GM19395 (cell line): Measurements from ENCODE around the gene ELAVL1.

Experiments used
- ATAC-seq: cut with Tn5 transposase; IDR thresholded peaks from one replicate; pipeline ENCODE4 v1.9.1; 2021; ENCODE audit warnings: mild to moderate bottlenecking, moderate library complexity; ENCODE audit not compliant: unreplicated experiment

The ELAVL1 gene

GRCh38 chr19:7987114-7987768, 18.2 kb downstream of the ELAVL1 start:
- no peak for ATAC-seq

GRCh38 chr19:7986321-7987113, 18.9 kb downstream of the ELAVL1 start:
- ATAC-seq = no peak

DNA sequence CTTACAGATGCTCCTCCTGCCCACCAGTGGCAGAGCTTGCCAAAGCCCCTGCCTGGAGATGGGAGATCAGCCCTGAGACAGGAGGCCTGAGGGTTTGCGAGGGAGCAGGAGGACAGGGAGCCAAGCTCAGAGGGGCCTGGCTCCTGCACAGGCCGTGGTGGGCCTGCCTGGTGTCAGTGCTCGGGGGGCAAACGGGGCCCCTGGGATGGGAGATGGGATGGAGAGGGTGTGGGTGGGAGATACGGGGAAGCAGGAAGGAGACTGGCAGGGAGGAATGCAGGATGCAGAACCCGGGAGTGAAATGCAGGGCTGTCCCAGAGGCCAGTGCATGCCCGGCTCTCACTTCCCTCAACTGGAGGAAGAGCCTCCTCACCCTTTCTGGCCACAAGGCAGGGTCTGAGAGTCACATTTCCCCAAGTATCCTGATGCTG, 19.9 kb downstream of the ELAVL1 start:
- ATAC-seq = no peak

DNA sequence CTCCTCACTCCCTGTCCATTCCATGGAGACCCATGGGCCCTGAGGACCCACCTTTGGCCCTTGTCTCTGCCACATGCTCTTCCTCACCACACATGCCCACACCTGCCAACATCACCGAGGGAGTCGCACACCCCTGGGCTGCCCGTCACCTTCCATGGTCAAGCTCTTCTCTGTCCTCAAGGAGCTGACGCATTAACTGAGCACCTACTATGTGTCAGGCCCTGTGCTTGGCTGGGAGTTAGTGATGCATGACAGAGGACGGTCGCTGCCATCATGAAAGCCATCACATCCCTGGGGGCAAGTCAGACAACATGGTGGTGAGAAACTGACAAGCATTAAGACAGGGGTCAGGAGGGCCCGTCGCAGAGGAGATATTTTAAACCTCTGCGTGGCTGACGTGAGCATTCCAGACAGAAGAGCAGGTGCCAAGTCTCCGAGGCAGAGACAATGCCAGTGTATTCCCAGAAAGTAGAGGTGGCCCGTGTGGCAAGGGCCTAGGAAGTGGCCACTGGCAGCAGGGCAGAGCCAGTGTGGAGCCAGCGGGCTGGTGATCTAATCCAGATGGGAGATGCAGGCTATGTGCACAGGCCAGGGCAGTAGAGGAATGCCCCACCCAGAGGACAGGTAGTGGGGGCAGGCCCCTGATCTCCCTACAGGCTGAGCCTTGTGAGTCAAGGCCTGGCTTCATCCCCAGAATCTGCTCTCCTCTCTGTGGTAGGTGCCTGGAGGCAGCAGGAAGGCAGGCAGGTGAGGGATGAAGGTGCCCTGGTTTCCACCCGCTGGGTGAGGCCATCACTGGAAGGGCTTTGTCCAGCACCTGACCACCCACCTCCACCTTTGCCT, 21.2 kb downstream of the ELAVL1 start:
- ATAC-seq = no peak

GRCh38 chr19:7983286-7983950, 22.0 kb downstream of the ELAVL1 start:
- ATAC-seq = no peak

DNA sequence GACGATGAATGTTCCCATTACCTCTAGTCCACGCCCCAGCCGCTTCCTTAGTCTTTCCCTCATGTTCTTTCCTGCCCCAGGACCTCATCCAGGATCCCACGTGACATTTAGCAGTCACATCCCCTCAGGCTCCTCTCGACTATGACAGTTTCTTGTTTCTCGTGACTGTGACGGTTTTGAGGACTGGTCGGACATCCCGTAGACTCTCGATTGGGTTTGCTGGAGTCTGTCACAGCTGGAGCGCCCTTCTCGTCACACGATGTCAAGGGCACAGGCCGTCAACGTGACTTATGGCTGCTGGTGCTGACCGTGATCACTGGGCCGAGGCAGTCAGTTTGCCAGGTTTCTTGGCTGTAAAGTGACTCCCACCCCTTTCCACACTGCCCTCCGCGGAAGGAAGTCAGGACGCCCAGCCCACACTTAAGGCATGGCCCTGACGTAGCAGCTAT, 22.8 kb downstream of the ELAVL1 start:
- ATAC-seq = no peak

- ATAC-seq = no peak
Measured at GRCh38 chr19:7982103-7982502, 23.3 kb downstream of the ELAVL1 start.

- no peak for ATAC-seq
Measured at GRCh38 chr19:7981661-7982060, 23.8 kb downstream of the ELAVL1 start.

GRCh38 chr19:7981199-7981598, 24.2 kb downstream of the ELAVL1 start:
- no peak for ATAC-seq

- ATAC-seq = no peak
Measured at GRCh38 chr19:7980635-7981121, 24.8 kb downstream of the ELAVL1 start.

DNA sequence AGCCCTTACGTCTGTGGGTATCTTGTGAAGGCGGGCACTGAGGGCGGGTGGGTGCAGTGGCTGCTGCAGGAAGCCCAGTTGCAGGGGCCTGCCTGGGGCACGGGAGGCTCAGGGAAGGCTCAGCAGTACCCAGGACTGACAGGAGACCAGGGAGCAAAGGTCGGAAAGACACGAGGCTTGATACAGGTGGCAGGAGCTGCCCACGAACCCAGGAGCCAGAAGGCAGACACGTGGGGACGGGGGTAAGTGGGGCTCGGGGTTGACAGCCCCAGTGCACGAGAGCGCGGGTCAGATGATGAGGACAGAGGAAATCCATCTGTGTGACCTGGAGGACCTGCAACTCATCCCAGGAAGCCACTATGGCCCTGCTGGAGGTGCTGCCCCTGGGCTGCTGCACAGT, 25.3 kb downstream of the ELAVL1 start:
- no peak for ATAC-seq

GRCh38 chr19:7979559-7979958, 25.9 kb downstream of the ELAVL1 start:
- no peak for ATAC-seq

GRCh38 chr19:7979011-7979410, 26.4 kb downstream of the ELAVL1 start:
- ATAC-seq = no peak

DNA sequence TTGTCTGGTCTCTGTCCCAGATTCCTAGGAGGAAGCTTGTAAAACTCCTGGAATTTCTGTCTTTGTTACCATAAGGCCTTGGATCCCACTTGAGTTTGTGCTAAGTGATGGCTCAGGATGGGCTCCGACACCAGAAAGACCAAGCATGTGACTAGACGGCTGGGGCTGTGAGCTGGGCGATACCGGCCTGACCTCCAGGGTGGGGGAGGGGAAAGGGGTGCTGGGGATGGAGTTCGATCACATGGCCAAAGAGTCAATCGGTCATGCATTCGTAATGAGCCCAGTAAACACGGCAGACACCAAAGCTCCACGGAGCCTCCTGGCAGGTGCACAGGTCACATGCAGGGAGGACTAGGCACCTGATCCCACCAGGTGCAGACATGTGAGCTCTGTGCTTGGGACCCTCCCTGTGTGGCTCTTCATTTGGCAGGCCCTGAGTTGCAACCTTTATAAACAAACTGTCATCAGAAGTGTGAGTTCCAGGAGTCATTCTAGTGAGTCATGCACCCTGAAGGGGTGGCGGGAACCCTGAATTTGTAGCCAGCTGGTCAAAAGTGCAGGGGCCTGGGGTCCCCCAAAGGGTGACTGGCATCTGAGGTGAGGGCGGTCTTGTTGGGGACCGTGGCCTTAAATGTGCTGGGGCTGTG, 27.1 kb downstream of the ELAVL1 start:
- ATAC-seq = no peak

DNA sequence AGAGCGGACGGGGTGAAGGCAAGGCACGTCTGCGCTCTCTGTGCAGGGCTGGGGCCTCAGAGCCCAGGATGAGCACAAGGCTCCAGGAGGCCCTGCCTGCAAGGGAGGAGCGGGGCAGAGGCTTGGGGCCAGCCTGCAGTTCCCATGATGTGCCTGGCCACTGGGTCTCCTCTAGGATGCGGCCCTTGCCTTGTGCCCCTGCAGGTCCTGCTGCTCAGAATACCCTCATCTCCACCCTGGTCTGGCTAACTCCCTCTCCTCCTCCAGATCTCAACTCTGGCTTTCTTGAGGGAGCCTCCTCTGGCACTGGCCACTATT, 27.8 kb downstream of the ELAVL1 start:
- ATAC-seq = no peak

DNA sequence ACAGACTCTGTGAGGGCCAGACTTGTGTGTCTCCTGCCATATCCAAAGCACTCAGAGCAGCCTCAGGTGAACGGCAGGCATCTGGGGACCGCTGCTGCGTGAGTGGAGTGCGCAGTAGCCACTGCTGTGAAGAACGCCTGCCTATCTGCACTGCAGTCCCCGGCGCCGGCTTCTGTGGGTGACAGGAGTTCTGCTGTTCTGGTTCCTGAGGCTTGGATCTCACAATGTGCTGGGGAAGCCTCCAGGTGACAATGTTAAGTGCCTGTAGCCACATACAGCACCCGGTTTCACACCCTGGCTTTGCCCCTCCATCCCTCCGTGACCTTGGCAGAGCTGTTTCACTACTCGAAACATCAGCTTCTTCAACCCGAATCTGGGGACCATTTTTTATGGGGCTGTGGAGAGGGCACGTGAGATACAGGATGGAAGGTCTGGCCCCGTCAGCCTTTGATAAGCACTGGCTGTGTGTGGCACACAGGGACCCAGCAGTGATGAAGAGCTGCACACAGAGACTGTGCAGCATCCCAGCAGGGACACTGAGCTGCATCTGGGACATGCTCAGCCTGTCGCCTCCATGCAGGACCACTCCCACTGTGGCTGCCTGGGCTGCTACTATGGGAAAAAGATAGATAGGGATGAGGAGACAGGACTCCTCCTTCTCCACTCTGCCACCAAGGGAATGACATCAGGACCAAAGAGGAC, 28.3 kb downstream of the ELAVL1 start:
- no peak for ATAC-seq

DNA sequence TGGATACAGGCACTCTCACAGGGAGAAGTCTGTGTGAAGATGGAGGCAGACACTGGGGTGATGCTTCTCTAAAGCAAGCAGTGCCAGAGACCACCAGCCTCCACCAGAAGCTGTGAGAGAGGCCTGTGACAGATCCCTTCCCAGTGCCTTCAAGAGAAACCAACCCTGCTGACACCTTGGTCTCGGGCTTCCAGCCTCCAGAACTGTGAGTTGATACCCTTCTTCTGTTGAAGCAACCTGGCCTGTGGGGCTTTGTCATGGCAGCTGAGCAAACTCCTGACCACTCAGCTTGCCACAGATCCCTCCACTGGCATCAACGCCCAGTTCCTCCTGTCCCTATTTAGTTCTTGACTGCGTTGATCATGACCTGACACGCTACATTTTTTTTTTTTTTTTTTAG, 29.0 kb downstream of the ELAVL1 start:
- ATAC-seq = no peak

- ATAC-seq = no peak
Measured at GRCh38 chr19:7975037-7975436, 30.4 kb downstream of the ELAVL1 start.

DNA sequence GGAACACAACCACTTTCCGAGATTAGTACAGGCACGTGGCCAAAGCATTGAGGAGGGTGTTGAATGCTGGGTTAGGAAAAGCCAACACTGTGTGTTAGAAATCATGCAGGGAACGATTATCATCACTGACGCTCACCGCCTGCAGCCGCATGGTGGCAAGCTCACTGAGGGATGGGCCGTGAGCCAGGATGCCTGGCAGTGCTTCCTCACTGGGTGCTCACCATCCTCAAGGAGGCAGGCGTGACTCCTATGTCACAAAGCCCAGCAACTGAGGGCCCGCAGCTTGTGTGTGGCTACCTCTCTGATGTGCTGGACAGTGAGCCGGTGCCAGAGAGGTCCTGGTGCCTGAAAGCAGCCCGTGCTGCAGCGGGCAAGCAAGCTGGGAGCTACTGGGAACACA, 31.6 kb downstream of the ELAVL1 start:
- no peak for ATAC-seq
